GM12865 (cell line): ENCODE results near the gene ATP1A1.

Experiments used
- DNase-seq: peaks from one replicate; pipeline ENCODE4 v3.0.0; 2010; ENCODE audit warnings: low read depth
- H3K4me3 ChIP-seq: 2 replicates; pipeline ENCODE4 v1.5.1; 2011; ENCODE audit warnings: mild to moderate bottlenecking, low read depth, low read length, control low read depth
- CTCF ChIP-seq: IDR thresholded peaks from 2 replicates; pipeline ENCODE4 v1.5.1; 2011; ENCODE audit warnings: low read length, control low read depth, low read depth, inconsistent platforms; ENCODE audit not compliant: insufficient read depth; ENCODE audit errors: missing control alignments

The ATP1A1 gene

DNA sequence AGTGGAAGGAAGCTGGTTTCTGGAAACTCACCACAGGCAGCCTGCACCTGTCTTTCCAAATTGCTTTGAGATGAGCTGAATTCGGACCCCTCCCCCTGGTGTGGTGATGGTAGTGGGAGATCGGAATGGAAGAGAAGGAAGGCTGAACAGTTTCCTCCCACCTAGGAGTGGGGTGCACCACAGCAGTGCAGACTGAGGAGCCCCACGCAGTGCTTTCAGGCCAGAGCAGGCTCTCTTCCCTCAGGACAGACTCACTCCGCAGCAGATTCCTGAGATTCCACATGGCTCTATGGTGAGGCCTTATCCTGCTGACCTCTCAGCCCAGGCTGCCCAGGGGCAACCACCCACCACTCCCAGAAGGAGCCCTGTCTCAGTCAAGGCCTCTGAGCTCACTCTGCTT lies 80.9 kb downstream of the ATP1A1 start:
- TF ChIP-seq CTCF: no peak
- H3K4me3 ChIP-seq: no peak overlapping the region
- DNase-seq: no peak
